Prostate gland (tissue), 2 donors: ENCODE data around the gene CACNA1B. TPM values are rescaled to one million over a fixed set of nuclear protein-coding genes. Genes with fewer than 3 reads are reported as not detected.

Experiments used
- DNase-seq: peaks from one replicate; pipeline ENCODE4 v3.0.0-alpha.2; 2019; ENCODE audit warnings: low spot score
- H3K27ac ChIP-seq, 2 donors: fragments of 200-600 bp; sonication (generic); 2 replicates each; pipeline ENCODE4 v1.5.1; 2017 to 2019
- H3K27me3 ChIP-seq: fragments of 200-600 bp; sonication (generic); replicated peaks from 2 replicates; pipeline ENCODE4 v1.5.1; 2019; ENCODE audit not compliant: insufficient read depth
- H3K36me3 ChIP-seq, 2 donors: fragments of 200-600 bp; sonication (generic); 1 replicate in 1 of 2; 2 replicates in 1 of 2; pipeline versions ENCODE4 v1.5.1 to v1.8.1; 2017 to 2019
- H3K4me1 ChIP-seq: fragments of 200-600 bp; sonication (generic); replicated peaks from 2 replicates; pipeline ENCODE4 v1.5.1; 2019
- H3K4me3 ChIP-seq, 2 donors: fragments of 200-600 bp; sonication (generic); 2 replicates each; pipeline ENCODE4 v1.5.1; 2017 to 2019
- H3K9me3 ChIP-seq: fragments of 200-600 bp; sonication (generic); 2 replicates; pipeline ENCODE4 v1.5.1; 2017
- CTCF ChIP-seq, 4 experiments: fragments of 200-600 bp in 2 of 4; fragments of 450-650 bp in 2 of 4; sonication (generic) in 2 of 4; IDR thresholded peaks; 1 replicate in 3 of 4; 2 replicates in 1 of 4; pipeline ENCODE4 v1.5.1; 2016 to 2019; ENCODE audit warnings: antibody characterized with exemption in 4 of 4, mild to moderate bottlenecking in 2 of 4, moderate library complexity in 2 of 4
- POLR2A ChIP-seq: fragments of 450-650 bp; IDR thresholded peaks from one replicate; pipeline ENCODE4 v1.6.1; 2016; ENCODE audit warnings: antibody characterized with exemption, mild to moderate bottlenecking
- POLR2AphosphoS5 ChIP-seq: sonication (generic); formaldehyde crosslinking; IDR thresholded peaks from one replicate; pipeline ENCODE4 v1.6.1; 2017; ENCODE audit warnings: antibody characterized with exemption
- WGBS: methylation state at CpG from one replicate; pipeline ENCODE4 v1.1.5; 2018; 5-methylcytosine and 5-hydroxymethylcytosine counted together
- intact Hi-C: fragments of 100-400 bp; cut with DNase I; formaldehyde crosslinking; loops from one replicate; pipeline ENCODE4 v1.14.2; 2022
- total RNA-seq, 2 donors: library from RNA; depleted of rRNA; stranded (reverse); fragments of >200 nt; gene quantifications; one replicate each; pipeline ENCODE4 v1.1.0, GENCODE V29; 2016

The CACNA1B gene
- total RNA-seq, 2 donors from 2014 or later = 0.36 to 6.0 TPM

- TF ChIP-seq CTCF (IDR thresholded peaks at IDR 0.05) (no peak), POLR2A (no peak), POLR2AphosphoS5 (no peak)
- 63% methylated on average over 8 of the region's 8 CpGs for WGBS
- DNase-seq = no peak
Measured at GRCh38 chr9:138099803-138100598, 222.4 kb downstream of the CACNA1B start.

GRCh38 chr9:138100711-138101350 is 223.2 kb downstream of the CACNA1B start:
- H3K4me1 ChIP-seq = no peaks in the 10 kb centered on the region
- WGBS = 90% methylated on average over 30 of the region's 30 CpGs
- intact Hi-C loops = no loop called here
- no peak for TF ChIP-seq POLR2A
- no peak for TF ChIP-seq POLR2AphosphoS5
- TF ChIP-seq CTCF (IDR thresholded peaks at IDR 0.05) = no peak
- H3K27me3 ChIP-seq = no peaks in the 10 kb centered on the region
- no peaks in the 10 kb centered on the region for H3K9me3 ChIP-seq
- H3K4me3 ChIP-seq = no peak overlapping the region
- no peak for DNase-seq
- H3K27ac ChIP-seq = no peak overlapping the region
- H3K36me3 ChIP-seq = no peaks in the 10 kb centered on the region

More at GRCh38 chr9:138099803-138100598, 222.4 kb downstream of the CACNA1B start:
- Histone ChIP-seq H3K27ac (no peak overlapping the region), H3K36me3 (no peaks in the 10 kb centered on the region), H3K4me3 (no peak overlapping the region), H3K4me1 (no peaks in the 10 kb centered on the region), H3K9me3 (no peaks in the 10 kb centered on the region), H3K27me3 (no peaks in the 10 kb centered on the region)
- intact Hi-C loops = no loop called here

GRCh38 chr9:138101444-138102234 is 224.1 kb downstream of the CACNA1B start:
- intact Hi-C loops = no loop called here
- Histone ChIP-seq H3K27ac (no peak overlapping the region), H3K27me3 (no peaks in the 10 kb centered on the region), H3K4me3 (no peak overlapping the region), H3K9me3 (no peaks in the 10 kb centered on the region), H3K4me1 (no peaks in the 10 kb centered on the region), H3K36me3 (no peaks in the 10 kb centered on the region)
- no peak for TF ChIP-seq CTCF (IDR thresholded peaks at IDR 0.05)
- no peak for TF ChIP-seq POLR2AphosphoS5
- no peak for TF ChIP-seq POLR2A
- peak; percentile 2 for DNase-seq
- WGBS = 90% methylated on average over 16 of the region's 16 CpGs

GRCh38 chr9:138102246-138103051 is 224.9 kb downstream of the CACNA1B start:
- peak; percentile 2 for DNase-seq
- TF ChIP-seq POLR2AphosphoS5 (no peak), POLR2A (no peak), CTCF (IDR thresholded peaks at IDR 0.05) (no peak)
- Histone ChIP-seq H3K9me3 (no peaks in the 10 kb centered on the region), H3K36me3 (no peaks in the 10 kb centered on the region), H3K4me3 (no peak overlapping the region), H3K27me3 (no peaks in the 10 kb centered on the region), H3K27ac (no peak overlapping the region), H3K4me1 (no peaks in the 10 kb centered on the region)
- WGBS = 77% methylated on average over 23 of the region's 23 CpGs
- intact Hi-C loops = no loop called here
